Trophoblast cell (in vitro differentiated cells and primary cell): ENCODE results near the gene FLT1.

ENCODE experiments used
- DNase-seq, 2 donors: peaks; one replicate each; pipeline ENCODE4 v3.0.0-alpha.2; 2016
- H2AFZ ChIP-seq: 2 replicates; pipeline ENCODE4 v1.6.1; 2013; ENCODE audit warnings: low read length, moderate library complexity, mild to moderate bottlenecking; ENCODE audit not compliant: insufficient read depth, poor library complexity
- H2AK5ac ChIP-seq: 2 replicates; pipeline ENCODE4 v1.6.1; 2013; ENCODE audit warnings: mild to moderate bottlenecking, low read length
- H2BK120ac ChIP-seq: 2 replicates; pipeline ENCODE4 v1.6.1; 2013; ENCODE audit warnings: low read length, mild to moderate bottlenecking, moderate library complexity; ENCODE audit not compliant: insufficient read depth, poor library complexity
- H2BK12ac ChIP-seq: 2 replicates; pipeline ENCODE4 v1.6.1; 2013; ENCODE audit warnings: mild to moderate bottlenecking, low read length, moderate library complexity
- H2BK5ac ChIP-seq: 2 replicates; pipeline ENCODE4 v1.6.1; 2013; ENCODE audit warnings: low read length, low read depth, moderate library complexity, mild to moderate bottlenecking; ENCODE audit not compliant: poor library complexity
- H3K14ac ChIP-seq: 2 replicates; pipeline ENCODE4 v1.6.1; 2013; ENCODE audit warnings: mild to moderate bottlenecking, low read length
- H3K18ac ChIP-seq: 2 replicates; pipeline ENCODE4 v1.6.1; 2013; ENCODE audit warnings: mild to moderate bottlenecking, low read length
- H3K23ac ChIP-seq: 2 replicates; pipeline ENCODE4 v1.6.1; 2013; ENCODE audit warnings: low read length
- H3K27ac ChIP-seq: 2 replicates; pipeline ENCODE4 v1.5.1; 2013; ENCODE audit warnings: low read depth, mild to moderate bottlenecking, inconsistent platforms, low read length, moderate library complexity
- H3K27me3 ChIP-seq: 2 replicates; pipeline ENCODE4 v1.6.1; 2013; ENCODE audit warnings: inconsistent platforms, mild to moderate bottlenecking, low read length, moderate library complexity; ENCODE audit not compliant: insufficient read depth
- H3K36me3 ChIP-seq, 2 experiments: 1 replicate in 1 of 2; 2 replicates in 1 of 2; pipeline ENCODE4 v1.6.1; 2013; ENCODE audit warnings: low read length in 2 of 2, mild to moderate bottlenecking in 2 of 2, moderate library complexity in 1 of 2; ENCODE audit not compliant: insufficient read depth in 2 of 2, control insufficient read depth in 1 of 2
- H3K4ac ChIP-seq: 2 replicates; pipeline ENCODE4 v1.6.1; 2013; ENCODE audit warnings: low read depth, mild to moderate bottlenecking, low read length, moderate library complexity
- H3K4me1 ChIP-seq, 2 experiments: 1 replicate in 1 of 2; 2 replicates in 1 of 2; pipeline ENCODE4 v1.6.1; 2013; ENCODE audit warnings: low read length in 2 of 2, mild to moderate bottlenecking in 2 of 2, moderate library complexity in 1 of 2; ENCODE audit not compliant: insufficient read depth in 2 of 2, control insufficient read depth in 1 of 2
- H3K4me2 ChIP-seq: 2 replicates; pipeline ENCODE4 v1.6.1; 2013; ENCODE audit warnings: inconsistent platforms, mild to moderate bottlenecking, low read length, moderate library complexity
- H3K4me3 ChIP-seq: 2 replicates; pipeline ENCODE4 v1.5.1; 2013; ENCODE audit warnings: mild to moderate bottlenecking, low read depth, low read length, inconsistent platforms
- H3K79me1 ChIP-seq: one replicate; pipeline ENCODE4 v1.6.1; 2013; ENCODE audit warnings: low read length
- H3K79me2 ChIP-seq: 2 replicates; pipeline ENCODE4 v1.6.1; 2013; ENCODE audit warnings: low read length, mild to moderate bottlenecking; ENCODE audit not compliant: control insufficient read depth, insufficient read depth, poor library complexity
- H3K9ac ChIP-seq: 2 replicates; pipeline ENCODE4 v1.6.1; 2013; ENCODE audit warnings: mild to moderate bottlenecking, low read length
- H3K9me3 ChIP-seq: 2 replicates; pipeline ENCODE4 v1.6.1; 2013; ENCODE audit warnings: low read depth, mild to moderate bottlenecking, control low read depth, inconsistent platforms, low read length; ENCODE audit not compliant: insufficient read depth
- H4K12ac ChIP-seq: 2 replicates; pipeline ENCODE4 v1.6.1; 2013; ENCODE audit warnings: low read depth, mild to moderate bottlenecking, low read length, moderate library complexity
- H4K8ac ChIP-seq: 2 replicates; pipeline ENCODE4 v1.6.1; 2013; ENCODE audit warnings: low read depth, mild to moderate bottlenecking, low read length, moderate library complexity
- H4K91ac ChIP-seq: one replicate; pipeline ENCODE4 v1.6.1; 2013; ENCODE audit warnings: low read depth, mild to moderate bottlenecking, low read length, moderate library complexity
- WGBS: extraction: QIAGEN DNeasy Blood & Tissue Kit; methylation state at CpG from one replicate; pipeline ENCODE4 v1.1.7; 2013; ENCODE audit warnings: missing lambda C conversion rate; ENCODE audit not compliant: insufficient read length, insufficient coverage; ENCODE audit errors: extremely low coverage; 5-methylcytosine and 5-hydroxymethylcytosine counted together

FLT1 gene

GRCh38 chr13:28477709-28477973 is 17.3 kb downstream of the FLT1 start:
- Histone ChIP-seq H3K79me2 (no peaks in the 10 kb centered on the region), H3K4me1 (peaks cover 0 to 10% of the 10 kb centered on the region in 2 experiments), H2AFZ (no peak overlapping the region), H3K9me3 (no peaks in the 10 kb centered on the region), H3K23ac (no peak overlapping the region), H3K27me3 (no peaks in the 10 kb centered on the region), H2BK5ac (no peak overlapping the region), H4K8ac (no peak overlapping the region), H3K4me2 (no peak overlapping the region), H3K4ac (no peak overlapping the region), H4K91ac (no peak overlapping the region), H2AK5ac (no peak overlapping the region), H3K36me3 (no peaks in the 10 kb centered on the region), H3K18ac (no peak overlapping the region), H3K14ac (no peak overlapping the region), H4K12ac (no peak overlapping the region), H2BK120ac (no peak overlapping the region), H3K27ac (no peak overlapping the region), H3K4me3 (no peak overlapping the region), H3K9ac (no peak overlapping the region), H2BK12ac (no peak overlapping the region), H3K79me1 (no peaks in the 10 kb centered on the region)
- no peak for DNase-seq
- WGBS, result no CpG with 5 or more reads among the region's 3 CpGs

- Histone ChIP-seq H3K23ac (no peak overlapping the region), H3K27me3 (no peaks in the 10 kb centered on the region), H3K4ac (no peak overlapping the region), H3K9ac (no peak overlapping the region), H3K9me3 (no peaks in the 10 kb centered on the region), H4K91ac (no peak overlapping the region), H2AFZ (no peak overlapping the region), H2AK5ac (no peak overlapping the region), H3K4me2 (no peak overlapping the region), H2BK120ac (no peak overlapping the region), H3K36me3 (no peaks in the 10 kb centered on the region), H4K8ac (no peak overlapping the region), H3K4me1 (peaks cover 0 to 10% of the 10 kb centered on the region in 2 experiments), H2BK12ac (no peak overlapping the region), H3K14ac (no peak overlapping the region), H3K79me2 (no peaks in the 10 kb centered on the region), H3K18ac (no peak overlapping the region), H4K12ac (no peak overlapping the region), H3K4me3 (no peak overlapping the region), H3K79me1 (no peaks in the 10 kb centered on the region), H2BK5ac (no peak overlapping the region), H3K27ac (no peak overlapping the region)
- DNase-seq, result peak; percentile 46 to 62
- WGBS, result no CpG with 5 or more reads among the region's 11 CpGs
These were observed 17.8 kb downstream of the FLT1 start for GRCh38 chr13:28476919-28477708.

- H3K14ac ChIP-seq, result no peak overlapping the region
- H3K27me3 ChIP-seq, result no peaks in the 10 kb centered on the region
- H3K23ac ChIP-seq, result no peak overlapping the region
- H2BK5ac ChIP-seq, result no peak overlapping the region
- H3K36me3 ChIP-seq, result no peaks in the 10 kb centered on the region
- H2AFZ ChIP-seq, result no peak overlapping the region
- no peak overlapping the region for H2BK120ac ChIP-seq
- H3K79me2 ChIP-seq, result no peaks in the 10 kb centered on the region
- H4K8ac ChIP-seq, result no peak overlapping the region
- no peak overlapping the region for H3K4me3 ChIP-seq
- no peak overlapping the region for H2AK5ac ChIP-seq
- H2BK12ac ChIP-seq, result no peak overlapping the region
- H4K91ac ChIP-seq, result no peak overlapping the region
- no peaks in the 10 kb centered on the region for H3K9me3 ChIP-seq
- peak overlapping the region; percentile 7 for H3K4me2 ChIP-seq
- no peak overlapping the region for H3K27ac ChIP-seq
- H3K79me1 ChIP-seq, result no peaks in the 10 kb centered on the region
- H4K12ac ChIP-seq, result no peak overlapping the region
- DNase-seq, result peak; percentile 46 to 80
- H3K18ac ChIP-seq, result no peak overlapping the region
- peaks cover 0 to 10% of the 10 kb centered on the region in 2 experiments for H3K4me1 ChIP-seq
- no CpG with 5 or more reads among the region's 7 CpGs for WGBS
- H3K4ac ChIP-seq, result no peak overlapping the region
- no peak overlapping the region for H3K9ac ChIP-seq
These were observed 18.8 kb downstream of the FLT1 start for GRCh38 chr13:28475916-28476725.

GRCh38 chr13:28474491-28475134 is 20.3 kb downstream of the FLT1 start:
- H3K9me3 ChIP-seq, result no peaks in the 10 kb centered on the region
- no peak overlapping the region for H3K4me3 ChIP-seq
- no peak overlapping the region for H3K27ac ChIP-seq
- no peak overlapping the region for H3K4me2 ChIP-seq
- no peak overlapping the region for H2AK5ac ChIP-seq
- peak in 1 of 2 donors; percentile 87 for DNase-seq
- H3K79me2 ChIP-seq, result no peaks in the 10 kb centered on the region
- no peaks in the 10 kb centered on the region for H3K36me3 ChIP-seq
- no peak overlapping the region for H2BK120ac ChIP-seq
- H3K4ac ChIP-seq, result no peak overlapping the region
- no peak overlapping the region for H4K12ac ChIP-seq
- H3K14ac ChIP-seq, result no peak overlapping the region
- no peak overlapping the region for H3K18ac ChIP-seq
- H2BK12ac ChIP-seq, result no peak overlapping the region
- no peak overlapping the region for H2AFZ ChIP-seq
- peaks cover 0 to 10% of the 10 kb centered on the region in 2 experiments for H3K4me1 ChIP-seq
- H4K8ac ChIP-seq, result no peak overlapping the region
- no peak overlapping the region for H4K91ac ChIP-seq
- H3K27me3 ChIP-seq, result no peaks in the 10 kb centered on the region
- H2BK5ac ChIP-seq, result no peak overlapping the region
- WGBS, result no CpG with 5 or more reads among the region's 1 CpG
- no peak overlapping the region for H3K9ac ChIP-seq
- no peaks in the 10 kb centered on the region for H3K79me1 ChIP-seq
- H3K23ac ChIP-seq, result no peak overlapping the region
